Heart right ventricle (tissue), 16 donors: ENCODE measurements around the gene FABP3. TPM values are rescaled to one million over a fixed set of nuclear protein-coding genes. Genes with fewer than 3 reads are reported as not detected.

Experiments
- ATAC-seq, 8 donors: fragments of 200-7000 bp; cut with Tn5 transposase; one replicate each; pipeline ENCODE4 v1.9.1; 2020; ENCODE audit warnings: mild to moderate bottlenecking in 8 of 8, moderate library complexity in 8 of 8, moderate number of reproducible peaks in 1 of 8
- DNase-seq, 2 donors: peaks; one replicate each; pipeline ENCODE4 v3.0.0-alpha.2; 2020
- H3K27ac ChIP-seq, 10 donors: fragments of 200-600 bp; sonication (generic) in 2 of 10; one replicate each; pipeline versions ENCODE4 v1.5.0 to v1.8.0; 2020 to 2022; ENCODE audit warnings: mild to moderate bottlenecking in 3 of 10
- H3K27me3 ChIP-seq, 7 donors: fragments of 200-600 bp; one replicate each; pipeline ENCODE4 v1.8.0; 2021 to 2022; ENCODE audit warnings: mild to moderate bottlenecking in 2 of 7
- H3K36me3 ChIP-seq, 9 donors: fragments of 200-600 bp; sonication (generic) in 1 of 9; one replicate each; pipeline versions ENCODE4 v1.5.0 to v1.8.0; 2020 to 2022; ENCODE audit warnings: mild to moderate bottlenecking in 2 of 9
- H3K4me1 ChIP-seq, 9 donors: fragments of 200-600 bp; sonication (generic) in 1 of 9; one replicate each; pipeline versions ENCODE4 v1.5.0 to v1.8.0; 2020 to 2022; ENCODE audit warnings: mild to moderate bottlenecking in 4 of 9
- H3K4me3 ChIP-seq, 10 donors: fragments of 200-600 bp; sonication (generic) in 2 of 10; one replicate each; pipeline versions ENCODE4 v1.5.0 to v1.8.0; 2020 to 2022; ENCODE audit warnings: mild to moderate bottlenecking in 7 of 10, moderate library complexity in 2 of 10
- H3K9me3 ChIP-seq, 11 donors: fragments of 200-600 bp in 10 of 11; sonication (generic) in 2 of 11; one replicate each; pipeline versions ENCODE4 v1.5.0 to v1.8.0; 2013 to 2022; ENCODE audit warnings: mild to moderate bottlenecking in 2 of 11, control low read depth in 1 of 11, moderate library complexity in 1 of 11
- WGBS, 2 donors: extraction: QIAGEN DNeasy Blood & Tissue Kit; methylation state at CpG; one replicate each; pipeline ENCODE4 v1.1.7; 2013; ENCODE audit warnings: inconsistent platforms in 1 of 2; 5-methylcytosine and 5-hydroxymethylcytosine counted together
- intact Hi-C, 10 donors: fragments of 100-400 bp; cut with DNase I; formaldehyde crosslinking; loops; one replicate each; pipeline versions ENCODE4 v1.11.1 to v1.14.2; 2022
- long read RNA-seq, 3 donors: library from polyadenylated mRNA; unstranded; transcript quantifications; one replicate each; pipeline ENCODE4 v2.0.0, GENCODE V29; 2020 to 2021
- polyA plus RNA-seq, 2 donors: library from polyadenylated mRNA; stranded (reverse); fragments of 200-250 nt; gene quantifications; one replicate each; pipeline ENCODE4 v1.2.3, GENCODE V29; 2013
- total RNA-seq, 10 donors: library from RNA; stranded (reverse); fragmentation: NEBNext Ultra II Directional in 3 of 10; extraction: Animal tissue kit (Norgen Biotek cat#: 25700) in 3 of 10; gene quantifications; one replicate each; pipeline versions ENCODE4 v1.2.1 to v1.2.4, GENCODE V29; 2021 to 2023
- TF ChIP-seq, protein P1 (sequence below), 9 donors: fragments of 200-600 bp; sonication (generic) in 2 of 9; IDR thresholded peaks; one replicate each; pipeline versions ENCODE4 v1.5.0 to v1.8.0; 2021 to 2022; ENCODE audit warnings: antibody characterized with exemption in 9 of 9, mild to moderate bottlenecking in 5 of 9, moderate library complexity in 1 of 9
- donor health status: Arrhythmogenic right ventricular cardiomyopathy.
- donor health status: ischemic (EF 13 %, LVEDD 7.1; RV severe dilation, severe dysfunction).
- donor health status: healthy with polysubstance abuse.
- donor health status: DM: no; HTN: yes; CAD: no.
- donor health status: DM: no; HTN: no; CAD: no.
- donor health status: ischemic (EF 25% LVEDD 6.9; RV normal size, moderate dysfunction).
- donor health status: ischemic (EF 25% LVEDD 5.7; RV mildly dilated, moderate dysfunction).
- donor health status: healthy.
- donor health status: DM: yes; HTN: yes; CAD: no.
- donor health status: Ischemic cardiomyopathy.
- donor health status: ischemic (EF 35%, LVEDD 5.7; RV mildly dilated, moderate dysfunction).
- donor health status: nonischemic (EF 11% LVEDD 7.7; RV severe dilation, severe dysfunction).
- donor health status: DM: yes; HTN: yes; CAD: no.
- donor health status: PGD.
- donor health status: ischemic (EF 29% LVEDD 5.4; RV normal size, mild dysfunction).
- donor health status: nonischemic (EF 23%, LVEDD 6.1; RV moderate dilation, normal function).

Gene FABP3
- total RNA-seq: 1,000 to 10,000 TPM; 2,977 to 6,049 (median 4,967) TPM
- 1,000 to 10,000 TPM; 5,936 to 6,968 TPM for polyA plus RNA-seq
- long read RNA-seq, donor 1, transcript FABP3-204 (5 exons, 693 nt): minor isoform, 8 of 1,555 reads
- long read RNA-seq, donor 1, transcript FABP3-203 (3 exons, 535 nt): minor isoform, 9 of 1,555 reads
- long read RNA-seq, donor 1, transcript FABP3-201 (4 exons, 725 nt): major isoform, 1,328 of 1,555 reads
- long read RNA-seq, donor 1, partial matches to known transcripts: 81 of 1,555 reads
- long read RNA-seq, donor 1, other reads (novel, unspliced or antisense): 129 of 1,555 reads
- long read RNA-seq, donor 2, transcript FABP3-204 (5 exons, 693 nt): minor isoform, 15 of 3,581 reads
- long read RNA-seq, donor 2, transcript FABP3-201 (4 exons, 725 nt): major isoform, 3,054 of 3,581 reads
- long read RNA-seq, donor 2, transcript FABP3-203 (3 exons, 535 nt): minor isoform, 36 of 3,581 reads
- long read RNA-seq, donor 2, partial matches to known transcripts: 127 of 3,581 reads
- long read RNA-seq, donor 2, other reads (novel, unspliced or antisense): 349 of 3,581 reads
- long read RNA-seq, donor 3, transcript FABP3-203 (3 exons, 535 nt): minor isoform, 16 of 1,608 reads
- long read RNA-seq, donor 3, transcript FABP3-201 (4 exons, 725 nt): major isoform, 1,286 of 1,608 reads
- long read RNA-seq, donor 3, transcript FABP3-204 (5 exons, 693 nt): minor isoform, 12 of 1,608 reads
- long read RNA-seq, donor 3, partial matches to known transcripts: 73 of 1,608 reads
- long read RNA-seq, donor 3, other reads (novel, unspliced or antisense): 221 of 1,608 reads

DNA sequence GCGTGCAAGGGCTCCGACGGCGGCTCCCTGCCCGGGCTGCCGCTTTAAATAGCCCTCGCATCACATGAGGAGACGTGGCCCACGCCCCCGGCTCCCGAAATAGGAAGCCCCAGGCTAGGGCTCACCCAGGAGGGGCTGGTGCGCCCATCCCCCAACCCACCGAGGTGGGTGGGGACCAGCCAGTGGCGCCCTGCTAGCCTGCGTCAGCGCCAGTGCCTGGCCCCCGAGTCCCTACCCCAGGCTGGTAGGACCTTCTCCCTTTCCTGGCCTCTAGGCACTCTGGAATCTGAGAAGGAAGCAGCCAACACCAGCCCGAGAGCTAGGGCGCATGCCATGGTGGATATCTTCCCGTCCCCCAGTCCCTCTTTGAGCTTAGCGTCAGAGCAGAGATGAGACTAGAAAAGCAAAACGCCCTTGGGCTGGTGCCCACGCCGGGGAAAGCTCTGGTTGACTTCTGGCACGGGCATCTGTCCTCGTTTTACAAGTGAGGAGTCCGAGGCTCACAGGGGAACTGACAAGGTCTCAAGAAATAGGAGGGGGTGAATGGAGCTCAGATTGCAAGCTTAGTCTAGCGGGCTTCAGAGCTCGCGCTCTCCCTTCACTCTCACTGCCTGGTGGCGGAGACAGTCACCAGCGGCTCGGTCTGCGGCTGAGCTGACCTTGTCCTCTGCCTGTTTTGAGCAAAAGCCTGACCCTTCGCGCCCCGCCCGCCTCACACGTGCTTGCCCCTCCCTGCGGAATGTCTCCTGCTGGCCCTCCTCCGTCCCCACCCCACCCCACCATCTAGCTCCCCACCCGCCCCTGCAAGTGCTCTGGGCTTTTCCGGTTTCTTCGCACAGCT, at the start of gene FABP3:
Gene FABP3 (minus strand): TSS at position 21 of the 841 bp plus-strand sequence. CDS start 62 bp downstream, outside the sequence.
- peaks cover 2 to 38% (median 30%) of the 10 kb centered on the region in 9 donors for H3K4me1 ChIP-seq

DNA sequence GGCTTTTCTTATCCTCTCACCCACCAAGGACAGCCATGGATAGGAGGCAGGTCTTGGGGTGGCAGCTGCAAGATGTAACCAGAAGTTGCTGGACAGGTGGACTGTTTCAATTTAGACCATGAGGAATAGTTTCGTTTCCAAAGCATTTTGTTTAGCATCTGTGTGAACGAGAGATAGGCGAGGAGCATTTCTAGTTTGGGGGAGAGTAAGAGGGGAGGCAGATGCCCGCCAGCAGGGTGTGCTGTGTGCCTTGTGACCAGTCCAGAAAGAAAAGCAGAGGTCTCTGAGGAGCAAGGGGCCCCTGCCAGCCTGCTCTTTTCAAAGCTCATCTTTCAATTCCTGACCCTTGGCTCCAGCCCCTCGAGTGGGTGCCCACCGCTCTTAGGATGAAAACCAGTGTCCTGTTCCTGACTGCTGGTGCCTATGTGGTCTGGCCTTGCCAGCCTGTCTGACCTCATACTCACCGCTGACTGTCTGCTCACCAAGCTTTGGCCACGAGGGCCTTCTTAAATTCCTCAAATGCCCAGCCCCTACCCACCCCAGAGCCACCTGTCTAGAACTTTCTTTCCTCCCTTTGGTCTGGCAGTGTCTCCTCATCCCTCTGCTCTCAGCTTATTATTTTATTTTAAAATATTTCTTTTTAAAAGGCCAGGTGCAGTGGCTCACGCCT, 48.6 kb upstream of the FABP3 start:
- intact Hi-C loops: loop anchor here (1.0 to 10.0 kb wide), 9 partner anchors 27 to 239 kb away; no protein-coding TSS in a partner anchor
- H3K27me3 ChIP-seq: peaks cover 0 to 23% (median 13%) of the 10 kb centered on the region in 7 donors
- H3K9me3 ChIP-seq: no peaks in the 10 kb centered on the region
- DNase-seq: no peak
- WGBS, 2 donors: 55 to 57% methylated on average over 9 of the region's 9 CpGs
- no peak overlapping the region for H3K4me3 ChIP-seq
- no peaks in the 10 kb centered on the region for H3K36me3 ChIP-seq
- no peak overlapping the region for H3K27ac ChIP-seq
- ATAC-seq: peak in 1 of 8 donors; percentile 60
- H3K4me1 ChIP-seq: peaks cover 0 to 3% (median 0%) of the 10 kb centered on the region in 9 donors
- TF ChIP-seq, protein P1, sequence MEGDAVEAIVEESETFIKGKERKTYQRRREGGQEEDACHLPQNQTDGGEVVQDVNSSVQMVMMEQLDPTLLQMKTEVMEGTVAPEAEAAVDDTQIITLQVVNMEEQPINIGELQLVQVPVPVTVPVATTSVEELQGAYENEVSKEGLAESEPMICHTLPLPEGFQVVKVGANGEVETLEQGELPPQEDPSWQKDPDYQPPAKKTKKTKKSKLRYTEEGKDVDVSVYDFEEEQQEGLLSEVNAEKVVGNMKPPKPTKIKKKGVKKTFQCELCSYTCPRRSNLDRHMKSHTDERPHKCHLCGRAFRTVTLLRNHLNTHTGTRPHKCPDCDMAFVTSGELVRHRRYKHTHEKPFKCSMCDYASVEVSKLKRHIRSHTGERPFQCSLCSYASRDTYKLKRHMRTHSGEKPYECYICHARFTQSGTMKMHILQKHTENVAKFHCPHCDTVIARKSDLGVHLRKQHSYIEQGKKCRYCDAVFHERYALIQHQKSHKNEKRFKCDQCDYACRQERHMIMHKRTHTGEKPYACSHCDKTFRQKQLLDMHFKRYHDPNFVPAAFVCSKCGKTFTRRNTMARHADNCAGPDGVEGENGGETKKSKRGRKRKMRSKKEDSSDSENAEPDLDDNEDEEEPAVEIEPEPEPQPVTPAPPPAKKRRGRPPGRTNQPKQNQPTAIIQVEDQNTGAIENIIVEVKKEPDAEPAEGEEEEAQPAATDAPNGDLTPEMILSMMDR (IDR thresholded peaks at IDR 0.05): peak in 7 of 9 donors; percentile 31 to 45 (median 34)

More for the DNA sequence above, at the start of gene FABP3:
- Histone ChIP-seq H3K27me3 (peaks cover 0 to 11% (median 0%) of the 10 kb centered on the region in 7 donors), H3K9me3 (no peaks in the 10 kb centered on the region), H3K36me3 (peaks cover 0 to 18% (median 0%) of the 10 kb centered on the region in 9 donors), H3K27ac (peak within 1 kb of the TSS; percentile 81 to 99 (median 92)), H3K4me3 (peak within 1 kb of the TSS; percentile 38 to 75 (median 56))
- 0 to 1% methylated on average over 44 of the region's 44 CpGs for WGBS, 2 donors
- TF ChIP-seq, protein P1 (IDR thresholded peaks at IDR 0.05): peak in 1 of 9 donors; percentile 16
- peak; percentile 82 to 85 for DNase-seq
- intact Hi-C loops: no loop called here
- ATAC-seq: peak; percentile 62 to 87 (median 80)

DNA sequence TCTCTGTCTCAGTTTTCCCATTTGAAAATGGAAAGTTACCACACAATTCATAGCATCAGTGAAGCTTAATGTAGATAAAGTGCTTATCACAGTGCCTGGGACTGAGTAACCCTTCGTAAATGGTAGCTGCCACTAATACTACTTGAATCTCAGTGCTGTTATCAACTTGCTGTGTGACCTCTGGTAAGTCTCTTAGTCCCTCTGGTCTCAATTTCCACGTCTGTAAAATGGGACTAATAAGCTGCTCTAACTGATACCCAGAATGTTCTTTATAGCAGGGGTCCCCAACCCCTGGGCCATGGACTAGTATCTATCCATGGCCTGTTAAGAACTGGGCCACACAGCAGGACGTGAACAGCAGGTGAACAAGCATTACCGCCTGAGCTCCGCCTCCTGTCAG, 47.8 kb upstream of the FABP3 start:
- intact Hi-C loops: loop anchor here in 9 of 10 donors (2.0 to 10.0 kb wide), 6 partner anchors 26 to 238 kb away; no protein-coding TSS in a partner anchor
- ATAC-seq (no peak), DNase-seq (no peak)

More for the DNA sequence above, 47.8 kb upstream of the FABP3 start:
- no peaks in the 10 kb centered on the region for H3K9me3 ChIP-seq
- H3K36me3 ChIP-seq: no peaks in the 10 kb centered on the region
- H3K27me3 ChIP-seq: peaks cover 0 to 25% (median 13%) of the 10 kb centered on the region in 7 donors
- WGBS, 2 donors: 80 to 83% methylated on average over 5 of the region's 5 CpGs
- peaks cover 0 to 3% (median 0%) of the 10 kb centered on the region in 9 donors for H3K4me1 ChIP-seq
- H3K27ac ChIP-seq: no peak overlapping the region
- no peak overlapping the region for H3K4me3 ChIP-seq
- TF ChIP-seq, protein P1 (IDR thresholded peaks at IDR 0.05): no peak
